GM23248 (cell line): ENCODE measurements around the gene C1orf21. TPM values are rescaled to one million over a fixed set of nuclear protein-coding genes. Genes with fewer than 3 reads are reported as not detected.

ENCODE experiments used
- DNase-seq: peaks from one replicate; pipeline ENCODE4 v3.0.0-alpha.2; 2015
- H2AFZ ChIP-seq: fragments of 200-600 bp; sonication (generic); 2 replicates; pipeline ENCODE4 v1.6.1; 2016; ENCODE audit warnings: antibody characterized with exemption
- H3F3A ChIP-seq: fragments of 200-600 bp; sonication (generic); 2 replicates; pipeline ENCODE4 v1.6.1; 2016; ENCODE audit warnings: mild to moderate bottlenecking, antibody characterized with exemption, mixed run types; ENCODE audit not compliant: insufficient read depth
- H3K27ac ChIP-seq: fragments of 200-600 bp; sonication (generic); 2 replicates; pipeline ENCODE4 v1.5.1; 2016; ENCODE audit warnings: mild to moderate bottlenecking
- H3K27me3 ChIP-seq: fragments of 200-600 bp; sonication (generic); replicated peaks from 2 replicates; pipeline ENCODE4 v1.6.1; 2016; ENCODE audit warnings: mild to moderate bottlenecking; ENCODE audit not compliant: insufficient read depth
- H3K36me3 ChIP-seq: fragments of 200-600 bp; sonication (generic); 2 replicates; pipeline ENCODE4 v1.6.1; 2016; ENCODE audit warnings: low read depth, mild to moderate bottlenecking
- H3K4me1 ChIP-seq: fragments of 200-600 bp; sonication (generic); 2 replicates; pipeline ENCODE4 v1.6.1; 2016; ENCODE audit warnings: mild to moderate bottlenecking; ENCODE audit not compliant: insufficient read depth
- H3K4me2 ChIP-seq: fragments of 200-600 bp; sonication (generic); one replicate; pipeline ENCODE4 v1.6.1; 2016; ENCODE audit warnings: mild to moderate bottlenecking; ENCODE audit not compliant: unreplicated experiment
- H3K4me3 ChIP-seq: fragments of 200-600 bp; sonication (generic); 2 replicates; pipeline ENCODE4 v1.5.1; 2016; ENCODE audit warnings: mild to moderate bottlenecking
- H3K79me2 ChIP-seq: fragments of 200-600 bp; sonication (generic); 2 replicates; pipeline ENCODE4 v1.6.1; 2016; ENCODE audit warnings: mild to moderate bottlenecking; ENCODE audit not compliant: insufficient read depth
- H3K9ac ChIP-seq: fragments of 200-600 bp; sonication (generic); 2 replicates; pipeline ENCODE4 v1.6.1; 2016; ENCODE audit warnings: mild to moderate bottlenecking
- H3K9me2 ChIP-seq: fragments of 200-600 bp; sonication (generic); 2 replicates; pipeline ENCODE4 v1.6.1; 2016; ENCODE audit warnings: mixed run types, mild to moderate bottlenecking, moderate library complexity; ENCODE audit not compliant: insufficient read depth
- H3K9me3 ChIP-seq: fragments of 200-600 bp; sonication (generic); one replicate; pipeline ENCODE4 v1.6.1; 2017; ENCODE audit warnings: low read depth
- H4K20me1 ChIP-seq: fragments of 200-600 bp; sonication (generic); 2 replicates; pipeline ENCODE4 v1.6.0; 2016; ENCODE audit not compliant: insufficient read depth
- EZH2 ChIP-seq: fragments of 200-600 bp; sonication (generic); IDR thresholded peaks from 2 replicates; pipeline ENCODE4 v1.6.1; 2018; ENCODE audit warnings: antibody characterized with exemption, mild to moderate bottlenecking; ENCODE audit not compliant: insufficient read depth, poor library complexity, severe bottlenecking
- EZH2phosphoT487 ChIP-seq: fragments of 200-600 bp; sonication (generic); IDR thresholded peaks from 2 replicates; pipeline ENCODE4 v1.6.1; 2018; ENCODE audit warnings: antibody characterized with exemption, moderate library complexity, mild to moderate bottlenecking, low read depth; ENCODE audit not compliant: insufficient read depth
- WGBS, 2 experiments: methylation state at CpG; one replicate each; pipeline ENCODE4 v1.1.6; 2015 to 2017; ENCODE audit warnings: low lambda C conversion rate in 2 of 2, low coverage in 1 of 2; ENCODE audit errors: missing lambda C conversion rate in 2 of 2; 5-methylcytosine and 5-hydroxymethylcytosine counted together
- in situ Hi-C: fragments of 300-500 bp; cut with MboI; formaldehyde crosslinking; loops from 2 replicates; pipeline ENCODE4 v1.15.0; 2020
- polyA plus RNA-seq: library from polyadenylated mRNA; unstranded; fragments of >200 nt; fragmentation: Nextera tagmentation; extraction: Ambion mirVana; gene quantifications from 2 replicates; pipeline ENCODE4 v1.2.1, GENCODE V29; 2016
- total RNA-seq: library from RNA; depleted of rRNA; stranded (reverse); fragments of >200 nt; shearing (Covaris generic); gene quantifications from 2 replicates; pipeline ENCODE4 v1.2.3, GENCODE V29; 2014

Gene C1orf21
- total and polyA plus RNA-seq, 2 experiments from 2014 or later: 16.7 to 20.0 TPM

DNA sequence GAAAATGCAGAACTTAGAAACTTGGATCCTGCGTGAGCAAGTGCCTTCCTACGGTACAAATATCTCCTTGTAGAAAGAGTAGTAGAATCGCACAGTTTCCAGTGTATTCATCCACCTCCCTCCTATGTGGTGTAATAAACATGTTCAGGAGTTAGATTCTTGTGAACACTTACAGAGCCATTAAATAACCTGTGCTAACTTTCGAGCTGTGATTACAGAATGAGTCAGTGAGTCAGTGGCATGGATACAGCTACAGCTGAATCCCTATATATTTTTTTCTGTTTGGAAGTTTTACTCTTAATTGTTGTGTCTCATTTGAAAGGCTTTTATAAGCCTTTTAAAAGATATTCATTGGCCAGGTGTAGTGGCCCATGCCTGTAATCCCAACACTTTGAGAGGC lies 219.1 kb downstream of the C1orf21 start:
- in situ Hi-C loops: no loop called here
- DNase-seq: peak; percentile 25
- H3K4me3 ChIP-seq: no peak overlapping the region
- H2AFZ ChIP-seq: no peak overlapping the region
- no peaks in the 10 kb centered on the region for H3K36me3 ChIP-seq
- no peaks in the 10 kb centered on the region for H3K79me2 ChIP-seq
- 0 out of 2 replicates have a peak, but pooled peaks cover 1% of the 10 kb centered on the region for H3K4me1 ChIP-seq
- no peaks in the 10 kb centered on the region for H4K20me1 ChIP-seq
- no peak overlapping the region for H3K4me2 ChIP-seq
- 70 to 72% methylated on average over 4 of the region's 4 CpGs for WGBS, 2 experiments
- no peaks in the 10 kb centered on the region for H3K27me3 ChIP-seq
- no peak for TF ChIP-seq EZH2
- no peak for TF ChIP-seq EZH2phosphoT487
- no peak overlapping the region for H3K27ac ChIP-seq
- H3F3A ChIP-seq: no peaks in the 10 kb centered on the region
- no peaks in the 10 kb centered on the region for H3K9me2 ChIP-seq
- no peak overlapping the region for H3K9ac ChIP-seq
- H3K9me3 ChIP-seq: no peaks in the 10 kb centered on the region

GRCh38 chr1:184606786-184607185 lies 220.0 kb downstream of the C1orf21 start:
- TF ChIP-seq EZH2 (no peak), EZH2phosphoT487 (no peak)
- no peak overlapping the region for H2AFZ ChIP-seq
- H3K79me2 ChIP-seq: no peaks in the 10 kb centered on the region
- no peak overlapping the region for H3K27ac ChIP-seq
- no peak for DNase-seq
- H3K27me3 ChIP-seq: no peaks in the 10 kb centered on the region
- WGBS, 2 experiments: 43 to 55% methylated on average over 1 of the region's 1 CpG
- H3K4me2 ChIP-seq: no peak overlapping the region
- no peak overlapping the region for H3K9ac ChIP-seq
- in situ Hi-C loops: no loop called here
- no peaks in the 10 kb centered on the region for H3K9me2 ChIP-seq
- H3K9me3 ChIP-seq: no peaks in the 10 kb centered on the region
- H3K36me3 ChIP-seq: no peaks in the 10 kb centered on the region
- 0 out of 2 replicates have a peak, but pooled peaks cover 2% of the 10 kb centered on the region for H3K4me1 ChIP-seq
- no peak overlapping the region for H3K4me3 ChIP-seq
- no peaks in the 10 kb centered on the region for H3F3A ChIP-seq
- H4K20me1 ChIP-seq: no peaks in the 10 kb centered on the region

- 97 to 100% methylated on average over 4 of the region's 4 CpGs for WGBS, 2 experiments
- Histone ChIP-seq H3K9me2 (no peaks in the 10 kb centered on the region), H3F3A (no peaks in the 10 kb centered on the region), H3K4me3 (no peak overlapping the region), H4K20me1 (no peaks in the 10 kb centered on the region), H3K4me1 (0 out of 2 replicates have a peak, but pooled peaks cover 2% of the 10 kb centered on the region), H3K79me2 (no peaks in the 10 kb centered on the region), H3K9me3 (no peaks in the 10 kb centered on the region), H3K27me3 (no peaks in the 10 kb centered on the region), H3K9ac (no peak overlapping the region), H3K36me3 (no peaks in the 10 kb centered on the region), H3K4me2 (no peak overlapping the region), H3K27ac (no peak overlapping the region), H2AFZ (no peak overlapping the region)
- DNase-seq: no peak
- no peak for TF ChIP-seq EZH2
- no peak for TF ChIP-seq EZH2phosphoT487
- in situ Hi-C loops: no loop called here
Measured at GRCh38 chr1:184608581-184608980, 221.8 kb downstream of the C1orf21 start.

- Histone ChIP-seq H3K27ac (no peak overlapping the region), H3K79me2 (no peaks in the 10 kb centered on the region), H3K9me3 (no peaks in the 10 kb centered on the region), H3K4me2 (no peak overlapping the region), H3K4me3 (no peak overlapping the region), H3K36me3 (no peaks in the 10 kb centered on the region), H2AFZ (no peak overlapping the region), H3F3A (no peaks in the 10 kb centered on the region), H3K9ac (no peak overlapping the region), H4K20me1 (no peaks in the 10 kb centered on the region), H3K4me1 (0 out of 2 replicates have a peak, but pooled peaks cover 2% of the 10 kb centered on the region), H3K9me2 (no peaks in the 10 kb centered on the region), H3K27me3 (no peaks in the 10 kb centered on the region)
- in situ Hi-C loops: no loop called here
- TF ChIP-seq EZH2phosphoT487 (no peak), EZH2 (no peak)
- DNase-seq: no peak
Measured at GRCh38 chr1:184608990-184609389, 222.2 kb downstream of the C1orf21 start.
